K562 (cell line): Measurements from ENCODE around the gene PERP. TPM values are rescaled to one million over a fixed set of nuclear protein-coding genes. Genes with fewer than 3 reads are reported as not detected.
A peak's percentile ranks its signal among the peaks of the same experiment; 100 is the strongest.

Source experiments
- ATF3 ChIP-seq, 2 experiments: fragments of 450-650 bp in 1 of 2; sonication (generic) in 1 of 2; formaldehyde crosslinking in 1 of 2; IDR thresholded peaks in 1 of 2; conservative IDR thresholded peaks in 1 of 2; 2 replicates each; pipeline versions ENCODE4 v1.6.1 to v1.8.1; 2016 to 2023; ENCODE audit warnings: mild to moderate bottlenecking in 2 of 2, moderate library complexity in 2 of 2, inconsistent platforms in 1 of 2, missing genetic modification reagents in 1 of 2
- CHD2 ChIP-seq: IDR thresholded peaks from 2 replicates; pipeline ENCODE4 v1.6.1; 2011; ENCODE audit warnings: low read depth, low read length
- CTCF ChIP-seq, 3 experiments: IDR thresholded peaks in 2 of 3; conservative IDR thresholded peaks in 1 of 3; 2 replicates each; pipeline ENCODE4 v1.5.1; 2011 to 2012; ENCODE audit warnings: low read length in 3 of 3, mild to moderate bottlenecking in 3 of 3, control low read depth in 2 of 3, improper control_type of control experiment in 1 of 3, inconsistent platforms in 1 of 3, low read depth in 1 of 3, mixed read lengths in 1 of 3, moderate library complexity in 1 of 3; ENCODE audit not compliant: insufficient read depth in 2 of 3
- DEAF1 ChIP-seq: fragments of 450-650 bp; formaldehyde crosslinking; IDR thresholded peaks from 2 replicates; pipeline ENCODE4 v1.4.0; 2020; ENCODE audit warnings: mild to moderate bottlenecking, moderate library complexity
- ELF2 ChIP-seq: fragments of 250-450 bp; sonication (Bioruptor Pico); IDR thresholded peaks from 2 replicates; pipeline ENCODE4 v1.5.0; 2021; ENCODE audit warnings: mild to moderate bottlenecking
- ETV1 ChIP-seq: fragments of 450-650 bp; conservative IDR thresholded peaks from 2 replicates; pipeline ENCODE4 v1.6.1; 2016; ENCODE audit warnings: missing genetic modification characterization, control low read depth, low read depth, missing compliant biosample characterization
- FIP1L1 ChIP-seq: fragments of 200-400 bp; formaldehyde crosslinking; IDR thresholded peaks from 2 replicates; pipeline ENCODE4 v1.6.1; 2018; ENCODE audit warnings: mild to moderate bottlenecking, low read depth, low read length; ENCODE audit not compliant: poor library complexity, severe bottlenecking
- GTF2A2 ChIP-seq: IDR thresholded peaks from 2 replicates; pipeline ENCODE4 v1.6.1; 2016; ENCODE audit warnings: mild to moderate bottlenecking, missing genetic modification characterization, missing compliant biosample characterization
- MAFG ChIP-seq: fragments of 450-650 bp; conservative IDR thresholded peaks from 2 replicates; pipeline ENCODE4 v1.6.1; 2016; ENCODE audit warnings: missing genetic modification characterization, missing compliant biosample characterization
- SAP30 ChIP-seq: fragments of 200-600 bp; sonication (generic); IDR thresholded peaks from 2 replicates; pipeline ENCODE4 v1.6.1; 2012; ENCODE audit warnings: borderline replicate concordance, low read depth, mild to moderate bottlenecking, moderate library complexity, low read length, control low read depth, inconsistent platforms; ENCODE audit not compliant: insufficient read depth, poor library complexity, severe bottlenecking
- SPI1 ChIP-seq: IDR thresholded peaks from 2 replicates; pipeline ENCODE4 v1.6.1; 2011; ENCODE audit warnings: low read depth, low read length, control low read depth, borderline replicate concordance
- STAG1 ChIP-seq: sonication (generic); formaldehyde crosslinking; IDR thresholded peaks from 2 replicates; pipeline ENCODE4 v1.5.0; 2020; ENCODE audit warnings: missing genetic modification reagents, borderline replicate concordance
- ZBTB26 ChIP-seq: fragments of 450-650 bp; formaldehyde crosslinking; IDR thresholded peaks from 2 replicates; pipeline ENCODE4 v1.4.0; 2022; ENCODE audit warnings: missing genetic modification characterization
- ZNF217 ChIP-seq: sonication (generic); formaldehyde crosslinking; IDR thresholded peaks from 2 replicates; pipeline ENCODE4 v1.8.0; 2022; ENCODE audit warnings: mild to moderate bottlenecking, missing genetic modification reagents
- ZNF384 ChIP-seq: IDR thresholded peaks from 2 replicates; pipeline ENCODE4 v1.6.1; 2012; ENCODE audit warnings: low read depth, low read length, improper control_type of control experiment
- ZNF551 ChIP-seq: fragments of 250-450 bp; sonication (Bioruptor Pico); IDR thresholded peaks from 2 replicates; pipeline ENCODE4 v1.5.0; 2021; ENCODE audit warnings: mild to moderate bottlenecking, moderate library complexity
- polyA plus RNA-seq, 8 experiments: library from polyadenylated mRNA; depleted of rRNA in 4 of 8; stranded (reverse) in 5 of 8; unstranded in 3 of 8; fragments of >200 nt; fragmentation: Nextera tagmentation in 2 of 8; fragmentation: Illumina TruSeq in 1 of 8; extraction: Ambion mirVana in 2 of 8; extraction: Trizol in 1 of 8; gene quantifications; 2 replicates each; pipeline versions ENCODE4 v1.2.1 to v1.2.3, GENCODE V29; 2011 to 2014; ENCODE audit warnings: inconsistent platforms in 1 of 8, missing spikeins in 1 of 8
- total RNA-seq, 7 experiments: library from RNA; depleted of rRNA in 6 of 7; stranded (reverse); fragments of >200 nt in 6 of 7; fragmentation: Illumina TruSeq in 2 of 7; extraction: Trizol in 2 of 7; gene quantifications; 2 replicates each; pipeline versions ENCODE4 v1.2.1 to v1.2.3, GENCODE V29; 2011 to 2021; ENCODE audit warnings: low replicate concordance in 1 of 7

PERP gene
- total and polyA plus RNA-seq, 9 of the 15 experiments (the other 6 are each of a cell fraction or from before 2014, with no cell fraction given), result 0.01 to 0.27 (median 0.05) TPM; not detected in 2

GRCh38 chr6:138109042-138109997, 2.1 kb upstream of the PERP start (continued):
- TF ChIP-seq DEAF1, result peak; percentile 68
- TF ChIP-seq ZBTB26 (CRISPR knock-in tag), result no peak
- no peak for TF ChIP-seq SPI1
- no peak for TF ChIP-seq ZNF217 (CRISPR knock-in tag)
- TF ChIP-seq CHD2, result no peak
- peak; percentile 50; the same call in 1 of the 2 replicates for TF ChIP-seq STAG1 (CRISPR knock-in tag)
- TF ChIP-seq SAP30, result no peak
- peak; percentile 12; the same call in 1 of the 2 replicates for TF ChIP-seq ATF3 (IDR thresholded peaks at IDR 0.05)
- no peak for TF ChIP-seq ATF3 (CRISPR knock-in tag; conservative IDR thresholded peaks at IDR 0.05)
- no peak for TF ChIP-seq ETV1 (tag)
- no peak for TF ChIP-seq ZNF551 (CRISPR knock-in tag)
- TF ChIP-seq FIP1L1, result no peak
- TF ChIP-seq GTF2A2 (tag), result no peak
- 0 out of 2 replicates have a peak, but pooled peaks have one; percentile 15 for TF ChIP-seq ZNF384
- no peak for TF ChIP-seq ELF2
- TF ChIP-seq CTCF (IDR thresholded peaks at IDR 0.05 in 2 of 3, conservative IDR thresholded peaks at IDR 0.05 in 1 of 3; ENCODE audit: insufficient read depth in 2 of 3, low read depth in 1 of 3, low read length in 3 of 3), result peak; percentile 77 to 97 (median 93)
- TF ChIP-seq MAFG (tag), result peak; percentile 26; the same call in 1 of the 2 replicates
